ENCODE results near the gene TCP11.

Gene TCP11

GRCh38 chr6:35161776-35162607 is 20.9 kb upstream of the TCP11 start:
- H3K27me3 ChIP-seq = no peaks in the 10 kb centered on the region
- H3K4me1 ChIP-seq (ENCODE audit: control insufficient read depth in 1 of 2, insufficient read depth in 1 of 2, low read depth in 1 of 2, low read length in 1 of 2) = no peaks in the 10 kb centered on the region
- no peak overlapping the region for H3K4me3 ChIP-seq (ENCODE audit: low read depth in 1 of 2, low read length in 1 of 2)
- TF ChIP-seq, protein P1, sequence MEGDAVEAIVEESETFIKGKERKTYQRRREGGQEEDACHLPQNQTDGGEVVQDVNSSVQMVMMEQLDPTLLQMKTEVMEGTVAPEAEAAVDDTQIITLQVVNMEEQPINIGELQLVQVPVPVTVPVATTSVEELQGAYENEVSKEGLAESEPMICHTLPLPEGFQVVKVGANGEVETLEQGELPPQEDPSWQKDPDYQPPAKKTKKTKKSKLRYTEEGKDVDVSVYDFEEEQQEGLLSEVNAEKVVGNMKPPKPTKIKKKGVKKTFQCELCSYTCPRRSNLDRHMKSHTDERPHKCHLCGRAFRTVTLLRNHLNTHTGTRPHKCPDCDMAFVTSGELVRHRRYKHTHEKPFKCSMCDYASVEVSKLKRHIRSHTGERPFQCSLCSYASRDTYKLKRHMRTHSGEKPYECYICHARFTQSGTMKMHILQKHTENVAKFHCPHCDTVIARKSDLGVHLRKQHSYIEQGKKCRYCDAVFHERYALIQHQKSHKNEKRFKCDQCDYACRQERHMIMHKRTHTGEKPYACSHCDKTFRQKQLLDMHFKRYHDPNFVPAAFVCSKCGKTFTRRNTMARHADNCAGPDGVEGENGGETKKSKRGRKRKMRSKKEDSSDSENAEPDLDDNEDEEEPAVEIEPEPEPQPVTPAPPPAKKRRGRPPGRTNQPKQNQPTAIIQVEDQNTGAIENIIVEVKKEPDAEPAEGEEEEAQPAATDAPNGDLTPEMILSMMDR (IDR thresholded peaks at IDR 0.05) = no peak
- H3K27ac ChIP-seq = no peak overlapping the region
- no peaks in the 10 kb centered on the region for H3K36me3 ChIP-seq
- H3K9me3 ChIP-seq = no peaks in the 10 kb centered on the region

DNA sequence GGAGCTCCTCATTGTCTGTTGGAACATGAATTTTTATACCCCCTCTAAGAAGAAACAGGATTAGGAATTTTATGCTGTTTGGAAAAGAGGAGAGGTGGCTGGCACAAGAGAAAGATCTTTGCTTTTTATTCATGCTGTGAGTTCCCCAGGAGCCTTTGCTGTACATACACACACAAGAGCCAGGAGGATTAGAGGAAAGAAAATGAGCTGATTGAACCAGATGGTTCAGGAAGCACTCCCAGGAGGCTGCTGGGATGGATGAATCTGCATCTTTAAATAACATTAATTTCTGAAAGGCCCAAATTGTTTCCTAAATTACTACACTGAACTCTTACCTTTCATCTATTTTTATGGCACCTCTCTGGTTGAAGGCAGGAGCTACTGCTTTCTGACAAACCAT is 20.1 kb upstream of the TCP11 start:
- Histone ChIP-seq H3K36me3 (no peaks in the 10 kb centered on the region), H3K27ac (no peak overlapping the region), H3K4me1 (ENCODE audit: control insufficient read depth in 1 of 2, insufficient read depth in 1 of 2, low read depth in 1 of 2, low read length in 1 of 2) (no peaks in the 10 kb centered on the region), H3K27me3 (no peaks in the 10 kb centered on the region), H3K4me3 (ENCODE audit: low read depth in 1 of 2, low read length in 1 of 2) (no peak overlapping the region), H3K9me3 (no peaks in the 10 kb centered on the region)
- TF ChIP-seq, protein P1 (IDR thresholded peaks at IDR 0.05) = no peak

DNA sequence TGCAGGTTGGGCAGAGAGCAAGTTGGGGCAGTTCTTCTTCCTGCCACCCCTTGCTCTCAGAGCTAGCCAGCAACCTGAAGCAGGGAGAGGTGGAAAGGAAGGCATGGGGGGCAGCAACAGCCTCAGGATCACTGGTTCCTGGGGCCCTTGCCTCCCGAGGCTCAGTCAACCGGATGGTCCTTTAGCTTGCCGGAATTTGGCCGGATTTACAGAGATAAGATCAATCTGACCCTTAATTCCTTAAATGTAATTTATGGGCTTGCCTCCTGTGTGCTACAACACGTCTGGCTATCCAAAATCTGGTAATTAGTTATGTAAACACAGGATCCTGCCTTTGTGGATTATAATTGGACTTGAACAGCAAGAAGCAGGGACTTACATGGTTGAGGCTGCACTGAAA is 19.5 kb upstream of the TCP11 start:
- TF ChIP-seq, protein P1 (IDR thresholded peaks at IDR 0.05) = no peak
- Histone ChIP-seq H3K4me1 (ENCODE audit: control insufficient read depth in 1 of 2, insufficient read depth in 1 of 2, low read depth in 1 of 2, low read length in 1 of 2) (no peaks in the 10 kb centered on the region), H3K27me3 (peaks cover 4% of the 10 kb centered on the region)

GRCh38 chr6:35158520-35158919 is 17.4 kb upstream of the TCP11 start:
- Histone ChIP-seq H3K27me3 (peaks cover 4% of the 10 kb centered on the region), H3K36me3 (no peaks in the 10 kb centered on the region), H3K9me3 (no peaks in the 10 kb centered on the region), H3K4me1 (ENCODE audit: control insufficient read depth in 1 of 2, insufficient read depth in 1 of 2, low read depth in 1 of 2, low read length in 1 of 2) (no peaks in the 10 kb centered on the region), H3K27ac (no peak overlapping the region), H3K4me3 (ENCODE audit: low read depth in 1 of 2, low read length in 1 of 2) (no peak overlapping the region)
- TF ChIP-seq, protein P1 (IDR thresholded peaks at IDR 0.05) = no peak

More for the DNA sequence above, 19.5 kb upstream of the TCP11 start:
- H3K4me3 ChIP-seq (ENCODE audit: low read depth in 1 of 2, low read length in 1 of 2) = no peak overlapping the region
- H3K27ac ChIP-seq = no peak overlapping the region
- no peaks in the 10 kb centered on the region for H3K36me3 ChIP-seq
- no peaks in the 10 kb centered on the region for H3K9me3 ChIP-seq

DNA sequence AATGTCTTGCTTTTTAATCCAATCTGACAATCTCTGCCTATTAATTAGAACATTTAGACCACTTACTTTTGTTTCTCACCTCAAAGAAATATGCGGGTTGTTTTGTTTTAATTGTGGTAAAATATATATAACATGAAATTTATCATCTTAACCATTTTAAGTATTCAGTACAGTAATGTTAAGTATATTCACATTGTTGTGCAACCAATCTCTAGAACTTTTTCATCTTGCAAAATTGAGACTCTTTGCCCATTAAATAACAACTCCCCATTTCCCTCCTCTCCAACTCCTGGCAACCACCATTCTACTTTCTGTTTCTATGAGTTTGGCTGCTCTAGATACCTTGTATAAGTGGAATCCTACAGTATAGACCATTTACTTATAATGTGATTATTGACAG is 13.8 kb upstream of the TCP11 start:
- H3K4me3 ChIP-seq (ENCODE audit: low read depth in 1 of 2, low read length in 1 of 2) = no peak overlapping the region
- H3K27ac ChIP-seq = no peak overlapping the region
- TF ChIP-seq, protein P1 (IDR thresholded peaks at IDR 0.05) = no peak
- H3K4me1 ChIP-seq (ENCODE audit: control insufficient read depth in 1 of 2, insufficient read depth in 1 of 2, low read depth in 1 of 2, low read length in 1 of 2) = no peaks in the 10 kb centered on the region
- H3K36me3 ChIP-seq = no peaks in the 10 kb centered on the region
- no peaks in the 10 kb centered on the region for H3K9me3 ChIP-seq
- H3K27me3 ChIP-seq = peaks cover 4% of the 10 kb centered on the region

Data from neutrophil (primary cell).